ENCODE results near the gene CADPS2.
A peak's percentile ranks its signal among the peaks of the same experiment; 100 is the strongest.

GRCh38 chr7:122886357-122887081 is at the start of gene CADPS2:
- TF ChIP-seq SIN3A (conservative IDR thresholded peaks at IDR 0.05 in 1 of 2, IDR thresholded peaks at IDR 0.05 in 1 of 2; ENCODE audit: low read depth in 1 of 2, low read length in 2 of 2) = 0 out of 4 replicates have a peak, but pooled peaks of 1 of the 2 experiments have one; percentile 30
- no peak for TF ChIP-seq POU5F1 (IDR thresholded peaks at IDR 0.05; ENCODE audit: low read depth, low read length)
- TF ChIP-seq RFX5 (IDR thresholded peaks at IDR 0.05; ENCODE audit: borderline replicate concordance, low read depth, low read length) = no peak
- 0 out of 2 replicates have a peak, but pooled peaks have one; percentile 11 for TF ChIP-seq TCF12 (IDR thresholded peaks at IDR 0.05; ENCODE audit: low read depth, low read length)
- TF ChIP-seq EZH2 (IDR thresholded peaks at IDR 0.05; ENCODE audit: low read depth, low read length, severe bottlenecking) = peak; percentile 34
- TF ChIP-seq CREB1 (IDR thresholded peaks at IDR 0.05) = peak; percentile 0; the same call in 1 of the 2 replicates
- no peak for TF ChIP-seq EGR1 (IDR thresholded peaks at IDR 0.05; ENCODE audit: borderline replicate concordance, low read depth, low read length)
- peak; percentile 10; the same call in 1 of the 2 replicates for TF ChIP-seq TAF1 (IDR thresholded peaks at IDR 0.05; ENCODE audit: low read depth, low read length)
- no peak for TF ChIP-seq ATF3 (IDR thresholded peaks at IDR 0.05; ENCODE audit: insufficient read depth, low read depth, low read length)
- peak in 1 of 3 experiments; percentile 8; a peak in 1 of 4 replicates for TF ChIP-seq CTCF (IDR thresholded peaks at IDR 0.05; ENCODE audit: control extremely low read depth in 1 of 3, insufficient read depth in 1 of 3, low read depth in 1 of 3, low read length in 3 of 3)
- TF ChIP-seq BCL11A (IDR thresholded peaks at IDR 0.05; ENCODE audit: low read depth in 2 of 2, low read length in 2 of 2) = no peak
- no peak; a peak in 1 of 4 replicates for TF ChIP-seq RAD21 (IDR thresholded peaks at IDR 0.05 in 1 of 2, conservative IDR thresholded peaks at IDR 0.05 in 1 of 2; ENCODE audit: low read depth in 2 of 2, low read length in 2 of 2)
- TF ChIP-seq POLR2AphosphoS5 (IDR thresholded peaks at IDR 0.05; ENCODE audit: low read depth, low read length) = no peak
- no peak for TF ChIP-seq GABPA (IDR thresholded peaks at IDR 0.05; ENCODE audit: borderline replicate concordance, insufficient read depth, low read length)

Data from H1 (cell line).